HG02571 (cell line): ENCODE measurements around the gene SH3PXD2A.

Experiments used
- ATAC-seq: cut with Tn5 transposase; IDR thresholded peaks from one replicate; pipeline ENCODE4 v1.9.1; 2021; ENCODE audit warnings: mild to moderate bottlenecking, moderate library complexity; ENCODE audit not compliant: unreplicated experiment

Gene SH3PXD2A

DNA sequence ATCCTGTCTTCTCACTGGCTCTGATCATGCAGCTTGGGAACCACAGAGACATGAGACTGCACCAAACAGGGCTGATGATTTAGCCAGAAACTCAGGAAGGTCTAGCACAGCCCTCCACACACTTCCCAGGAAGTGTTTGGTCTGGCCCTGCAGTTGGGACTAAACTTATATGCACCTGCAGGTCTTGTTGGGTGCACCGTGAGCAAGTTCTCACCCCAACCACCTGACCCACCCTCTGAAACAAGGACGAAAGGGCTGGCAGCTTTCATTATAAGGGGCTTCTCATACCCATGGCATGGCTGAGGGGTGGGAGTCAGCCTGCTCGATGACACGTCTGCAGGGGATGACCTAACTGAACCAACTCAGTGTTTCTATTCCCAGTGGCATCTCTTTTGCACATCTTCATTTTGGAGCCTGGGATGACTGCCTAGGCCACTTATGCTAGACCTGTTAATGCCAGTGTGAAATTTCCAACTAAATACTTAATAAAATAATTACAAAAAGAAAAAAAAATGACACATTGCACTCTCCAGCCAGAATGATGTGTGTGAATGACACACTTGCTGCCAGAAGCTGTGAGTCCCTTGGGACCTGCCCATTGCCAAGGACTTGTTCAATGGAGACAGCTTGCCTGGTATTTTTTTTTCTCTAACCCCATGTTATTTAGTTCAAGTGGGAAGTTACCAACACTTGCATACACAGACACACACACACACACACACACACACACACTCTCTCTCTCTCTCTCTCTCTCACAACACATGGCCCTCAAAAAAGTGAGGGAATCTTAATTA lies 259.2 kb downstream of the SH3PXD2A start:
- ATAC-seq = no peak

DNA sequence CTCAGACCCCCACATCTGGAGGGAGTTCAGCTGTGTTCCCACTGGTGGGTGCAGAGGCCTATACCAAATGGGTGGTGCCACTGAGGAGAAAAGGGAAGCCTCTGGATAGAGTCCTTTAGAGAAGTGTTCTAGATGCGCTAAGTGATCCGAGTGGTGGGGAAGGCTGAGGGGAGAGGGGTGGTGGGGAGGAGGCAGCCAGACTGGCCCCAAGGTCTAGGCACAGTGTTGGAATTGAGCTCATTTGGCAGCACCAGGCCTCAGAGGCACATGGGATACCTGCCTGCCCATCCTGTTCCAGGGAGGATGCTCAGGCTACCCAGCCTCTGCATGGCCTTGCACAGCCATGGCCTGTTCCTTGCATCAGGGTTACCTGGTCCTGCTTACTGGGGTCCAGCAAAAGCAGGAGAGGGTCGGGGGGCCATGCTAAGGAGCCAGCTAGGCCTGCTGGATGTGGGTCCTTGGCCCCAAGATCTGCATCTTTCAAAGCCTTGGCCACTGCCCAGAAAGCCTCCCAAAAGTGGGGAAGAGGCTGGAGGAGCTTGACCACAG lies 262.3 kb downstream of the SH3PXD2A start:
- ATAC-seq = no peak

DNA sequence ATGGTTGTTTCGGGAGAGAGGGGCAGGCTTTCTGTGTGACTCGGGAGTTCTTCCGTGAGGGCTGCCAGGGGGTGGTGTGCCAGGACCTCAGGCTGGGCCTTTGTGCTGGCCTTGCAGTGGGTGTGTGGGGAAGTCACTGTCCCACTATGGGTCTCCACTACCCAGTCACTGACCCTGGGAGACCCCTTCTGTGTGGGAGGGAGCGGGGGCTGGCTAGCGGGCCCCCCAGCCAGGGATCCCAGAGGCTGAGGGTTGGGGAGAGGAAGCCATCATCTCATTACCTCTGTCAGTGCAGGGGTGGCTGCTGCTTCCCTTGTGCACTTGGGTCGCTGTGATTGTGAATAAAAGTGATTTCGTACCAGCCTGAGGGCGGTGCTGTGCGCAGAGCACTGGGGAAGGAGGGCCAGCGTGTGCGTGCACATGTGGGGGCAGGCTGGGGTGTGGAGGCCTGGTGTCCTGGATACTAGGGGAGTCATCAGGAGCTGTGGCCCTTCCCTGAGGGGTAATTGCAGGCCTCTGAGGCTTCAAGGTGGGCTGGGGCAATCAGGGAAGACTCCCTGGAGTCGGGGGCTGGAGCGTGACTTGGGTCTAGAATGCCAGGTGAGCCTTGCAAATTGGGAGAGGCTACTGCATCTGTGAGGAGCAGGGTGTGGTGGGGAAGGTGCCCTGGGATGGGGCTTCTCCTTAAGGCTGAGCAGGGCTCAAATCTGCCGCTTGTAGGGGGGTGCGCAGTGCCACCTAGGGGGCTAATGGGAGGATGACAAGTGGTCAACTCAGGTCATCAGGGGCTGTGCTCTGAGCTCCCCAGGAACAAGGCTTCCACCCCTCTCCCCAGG lies 263.0 kb downstream of the SH3PXD2A start:
- no peak for ATAC-seq

DNA sequence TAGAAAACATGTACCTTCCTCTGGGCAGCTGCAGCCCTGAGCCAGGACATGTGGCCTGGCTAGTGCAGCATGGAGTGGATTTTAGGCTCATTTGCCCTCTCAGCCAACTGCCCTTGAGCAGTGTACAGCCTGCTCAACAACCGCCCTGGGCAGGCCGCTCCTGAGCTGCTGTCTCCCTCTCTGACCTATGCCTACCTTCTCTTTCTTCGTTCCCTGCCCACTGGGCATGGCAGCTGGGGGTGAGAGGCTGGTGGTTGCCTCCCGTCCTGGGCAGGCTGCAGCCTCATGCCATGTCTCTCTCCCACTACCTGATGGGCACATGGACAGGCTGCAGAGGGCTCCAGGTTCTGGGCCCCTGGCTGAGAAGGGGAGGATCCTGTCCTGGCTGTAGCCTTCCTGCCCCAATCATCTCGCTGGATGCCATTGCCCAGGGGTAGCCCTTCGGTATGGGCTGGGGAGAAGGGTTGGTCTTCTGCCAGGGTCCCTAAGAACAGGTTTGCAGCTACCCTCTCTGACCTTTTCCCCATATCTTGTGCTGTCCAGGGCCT lies 264.6 kb downstream of the SH3PXD2A start:
- no peak for ATAC-seq

DNA sequence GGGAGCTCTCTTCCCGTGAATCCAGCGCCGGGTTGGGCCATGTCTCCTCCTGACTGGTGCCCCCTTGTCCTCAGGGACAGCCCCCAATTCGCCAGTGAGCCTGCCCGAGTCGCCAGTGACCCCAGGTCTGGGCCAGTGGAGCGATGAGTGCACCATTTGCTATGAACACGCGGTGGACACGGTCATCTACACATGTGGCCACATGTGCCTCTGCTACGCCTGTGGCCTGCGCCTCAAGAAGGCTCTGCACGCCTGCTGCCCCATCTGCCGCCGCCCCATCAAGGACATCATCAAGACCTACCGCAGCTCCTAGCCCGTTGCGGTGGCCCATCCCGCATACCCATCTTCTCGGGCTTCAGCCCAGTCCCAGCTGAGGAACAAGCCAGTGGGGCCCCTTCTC lies 265.3 kb downstream of the SH3PXD2A start:
- no peak for ATAC-seq

DNA sequence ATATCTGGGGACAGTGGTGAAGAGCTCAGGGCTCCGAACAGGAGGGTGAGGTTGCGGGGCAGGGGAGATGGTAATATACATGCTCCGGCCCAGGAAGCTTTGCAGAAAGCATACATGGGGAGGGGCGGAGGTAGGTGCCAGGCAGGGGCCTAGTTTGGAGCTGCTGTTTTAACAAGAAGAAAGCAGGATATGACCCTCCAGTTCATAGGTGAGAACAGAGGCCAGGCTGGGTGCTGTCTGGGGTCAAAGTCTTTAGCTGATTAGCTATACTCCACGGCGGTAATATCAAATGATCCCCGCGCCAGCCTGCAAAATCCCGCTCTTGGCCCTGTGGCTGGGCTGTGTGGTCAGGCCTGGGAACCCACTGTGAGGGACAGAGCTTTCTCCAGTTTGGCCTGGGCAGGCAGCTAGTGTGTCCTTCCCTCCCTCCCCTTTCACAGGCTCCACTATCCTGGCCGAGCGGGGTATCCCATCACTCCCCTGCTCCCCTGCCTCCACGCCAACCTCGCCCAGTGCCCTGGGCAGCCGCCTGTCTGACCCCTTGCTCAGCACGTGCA lies 266.2 kb downstream of the SH3PXD2A start:
- ATAC-seq = no peak

DNA sequence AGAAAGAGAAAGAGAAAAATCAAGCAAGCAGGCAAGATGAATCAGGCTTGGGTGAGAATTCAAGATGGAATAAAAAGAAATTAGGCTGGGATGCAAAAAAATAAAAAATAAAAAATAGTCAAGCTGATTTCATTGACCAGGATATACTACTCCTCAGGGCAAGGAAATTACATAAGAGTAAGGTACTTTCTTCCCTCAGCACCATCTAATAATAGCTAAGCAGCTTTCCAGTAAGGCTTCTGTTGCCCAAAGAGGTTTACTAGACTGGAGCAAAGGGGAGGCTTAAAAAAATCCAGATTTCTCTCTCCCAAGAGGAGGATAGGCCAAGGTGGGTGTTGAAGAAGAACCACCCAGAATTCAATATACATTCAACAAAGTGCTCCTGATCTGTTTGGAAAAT lies 268.3 kb downstream of the SH3PXD2A start:
- no peak for ATAC-seq

DNA sequence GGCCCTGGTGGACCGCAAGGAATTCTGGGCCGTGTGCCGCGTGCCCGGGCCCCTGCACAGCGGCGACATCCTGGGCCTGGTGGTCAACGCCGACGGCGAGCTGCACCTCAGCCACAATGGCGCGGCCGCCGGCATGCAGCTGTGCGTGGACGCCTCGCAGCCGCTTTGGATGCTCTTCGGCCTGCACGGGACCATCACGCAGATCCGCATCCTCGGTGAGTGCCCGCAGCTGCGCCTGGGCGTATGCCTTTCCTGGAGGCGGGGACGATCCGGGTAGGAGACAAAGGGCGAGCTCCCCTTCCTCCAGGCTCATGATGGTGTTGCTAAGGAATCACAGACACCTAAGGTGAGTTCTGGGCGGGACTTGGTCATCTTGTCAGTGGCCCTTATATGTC lies 270.4 kb downstream of the SH3PXD2A start:
- no peak for ATAC-seq

DNA sequence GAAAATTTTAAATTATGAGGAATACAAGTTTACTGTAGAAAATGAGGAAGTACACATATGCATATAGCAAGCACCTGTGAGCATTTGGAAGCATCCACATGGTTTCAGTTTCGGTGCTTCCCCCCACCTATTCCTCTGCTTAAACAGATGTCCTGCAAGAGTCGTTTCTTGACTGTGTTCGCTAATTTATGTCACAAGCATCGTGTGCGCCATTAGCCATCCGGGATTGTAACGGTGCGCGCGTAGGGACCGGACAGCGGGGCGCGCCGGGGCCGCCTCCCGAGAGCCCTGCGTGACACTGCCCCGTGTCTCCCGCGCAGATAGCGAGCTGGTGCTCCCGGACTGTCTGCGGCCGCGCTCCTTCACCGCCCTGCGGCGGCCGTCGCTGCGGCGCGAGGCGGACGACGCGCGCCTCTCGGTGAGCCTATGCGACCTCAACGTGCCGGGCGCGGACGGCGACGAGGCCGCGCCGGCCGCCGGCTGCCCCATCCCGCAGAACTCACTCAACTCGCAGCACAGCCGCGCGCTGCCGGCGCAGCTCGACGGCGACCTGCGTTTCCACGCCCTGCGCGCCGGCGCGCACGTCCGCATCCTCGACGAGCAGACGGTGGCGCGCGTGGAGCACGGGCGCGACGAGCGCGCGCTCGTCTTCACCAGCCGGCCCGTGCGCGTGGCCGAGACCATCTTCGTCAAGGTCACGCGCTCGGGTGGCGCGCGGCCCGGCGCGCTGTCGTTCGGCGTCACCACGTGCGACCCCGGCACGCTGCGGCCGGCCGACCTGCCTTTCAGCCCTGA lies 271.0 kb downstream of the SH3PXD2A start:
- ATAC-seq = no peak

DNA sequence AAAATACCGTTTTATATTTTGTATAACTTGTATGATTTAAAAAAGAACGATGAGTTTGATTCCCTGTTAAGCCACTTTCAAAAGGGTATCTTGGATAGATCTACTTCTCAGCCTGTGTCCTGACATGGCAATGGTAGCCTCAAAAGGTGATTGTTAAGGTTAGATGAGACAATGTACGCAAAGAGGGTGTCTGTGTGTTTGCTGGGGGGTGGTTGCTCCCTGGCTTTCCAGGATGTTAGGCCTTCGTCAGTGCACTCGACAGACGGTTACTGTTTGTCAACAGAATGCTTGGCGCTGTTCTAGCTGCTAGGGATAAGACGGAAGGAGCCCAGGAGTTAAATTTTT lies 271.5 kb downstream of the SH3PXD2A start:
- ATAC-seq = no peak

DNA sequence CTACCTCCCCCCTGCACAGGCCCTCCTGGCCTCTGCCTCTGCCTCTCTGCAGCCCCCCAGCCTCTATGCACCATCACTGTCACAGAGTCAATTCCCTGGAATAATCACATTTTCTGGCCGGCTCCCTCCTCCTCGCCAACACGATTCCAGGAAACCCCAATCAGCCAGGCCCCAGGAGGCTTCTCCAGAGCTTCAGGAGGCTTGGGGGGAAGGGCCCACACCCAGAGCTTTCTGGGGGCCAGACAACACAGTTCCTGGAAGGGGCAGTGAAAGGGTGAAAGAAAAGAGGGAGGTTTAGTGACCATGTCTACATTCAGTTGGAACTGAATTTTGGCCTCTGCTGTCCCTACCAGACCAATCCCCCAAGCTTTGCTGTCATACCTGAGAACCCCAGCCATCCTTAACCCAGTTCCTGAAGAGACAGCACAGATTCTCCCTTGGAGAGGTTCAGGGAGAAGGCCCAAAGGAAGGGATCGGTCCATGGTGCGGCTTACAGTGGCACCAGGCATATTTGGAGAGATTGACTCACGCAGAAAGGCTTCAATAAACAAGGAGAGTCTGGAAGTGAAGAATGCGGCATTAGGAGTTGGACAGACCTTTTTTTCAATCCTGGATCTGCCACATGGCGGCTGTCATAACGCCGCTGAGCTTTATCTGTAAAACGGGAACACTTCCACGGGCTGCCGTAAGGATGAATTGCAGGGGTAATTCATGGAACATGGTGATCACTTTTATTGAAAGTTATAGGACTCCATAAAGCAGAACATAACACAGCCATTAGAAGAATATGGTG lies 272.8 kb downstream of the SH3PXD2A start:
- ATAC-seq = no peak

DNA sequence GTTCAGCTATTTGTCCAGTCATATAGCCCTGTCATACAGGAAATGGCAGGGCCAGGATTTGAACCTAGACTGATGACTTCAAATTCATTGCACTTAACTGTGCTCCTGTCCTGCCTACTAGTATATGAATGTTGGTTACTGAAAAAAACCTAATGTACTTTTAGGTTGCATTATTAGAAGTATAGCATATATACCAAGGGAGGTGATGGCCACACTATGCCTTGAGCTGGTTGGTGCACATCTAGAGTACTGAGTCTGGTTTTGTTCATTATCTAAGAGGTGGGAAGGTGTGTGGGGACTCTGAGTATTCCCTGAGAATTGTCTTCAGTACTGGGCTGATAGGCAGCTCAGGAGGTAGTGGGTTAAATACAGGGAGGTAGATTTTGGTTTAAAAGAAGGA lies 273.9 kb downstream of the SH3PXD2A start:
- no peak for ATAC-seq

DNA sequence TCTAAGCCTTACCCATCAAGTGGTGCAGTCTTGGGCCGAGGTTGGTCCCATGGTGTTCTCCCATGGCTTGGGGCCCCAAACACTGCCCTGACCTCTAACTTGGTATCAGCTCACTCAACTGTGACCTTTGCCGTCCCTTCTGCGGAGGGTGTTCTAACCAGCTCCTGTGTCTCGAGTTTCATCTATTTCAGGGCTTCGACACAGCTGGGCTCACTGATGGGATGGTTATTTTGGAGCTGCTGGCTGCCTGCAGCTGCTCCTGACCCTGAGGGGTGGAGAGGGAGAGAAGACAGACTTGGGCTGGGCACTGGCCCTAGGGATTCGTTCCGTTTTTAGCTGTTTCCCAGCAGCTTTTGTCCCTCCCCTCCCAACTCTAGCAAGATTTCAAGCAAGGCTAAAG lies 274.9 kb downstream of the SH3PXD2A start:
- ATAC-seq = no peak

DNA sequence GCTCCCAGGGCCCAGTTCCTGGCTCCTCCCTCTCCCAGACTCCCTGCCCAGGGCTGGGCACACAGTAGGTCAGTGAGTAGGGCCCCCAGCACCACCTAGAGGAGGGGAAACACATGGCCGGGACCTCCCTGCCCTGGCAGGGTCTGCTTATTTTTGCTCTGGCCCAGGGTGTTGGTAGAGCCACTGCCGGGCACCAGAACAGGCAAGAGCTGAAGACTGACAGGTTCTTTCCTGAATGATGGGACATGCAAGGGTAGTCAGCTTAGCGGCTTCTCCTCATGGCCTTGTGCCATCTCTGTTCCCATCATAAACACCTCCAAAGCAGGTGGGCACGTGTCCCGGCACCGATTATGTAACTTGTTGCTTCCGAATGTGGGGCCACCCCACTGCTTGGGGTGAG lies 275.4 kb downstream of the SH3PXD2A start:
- no peak for ATAC-seq

DNA sequence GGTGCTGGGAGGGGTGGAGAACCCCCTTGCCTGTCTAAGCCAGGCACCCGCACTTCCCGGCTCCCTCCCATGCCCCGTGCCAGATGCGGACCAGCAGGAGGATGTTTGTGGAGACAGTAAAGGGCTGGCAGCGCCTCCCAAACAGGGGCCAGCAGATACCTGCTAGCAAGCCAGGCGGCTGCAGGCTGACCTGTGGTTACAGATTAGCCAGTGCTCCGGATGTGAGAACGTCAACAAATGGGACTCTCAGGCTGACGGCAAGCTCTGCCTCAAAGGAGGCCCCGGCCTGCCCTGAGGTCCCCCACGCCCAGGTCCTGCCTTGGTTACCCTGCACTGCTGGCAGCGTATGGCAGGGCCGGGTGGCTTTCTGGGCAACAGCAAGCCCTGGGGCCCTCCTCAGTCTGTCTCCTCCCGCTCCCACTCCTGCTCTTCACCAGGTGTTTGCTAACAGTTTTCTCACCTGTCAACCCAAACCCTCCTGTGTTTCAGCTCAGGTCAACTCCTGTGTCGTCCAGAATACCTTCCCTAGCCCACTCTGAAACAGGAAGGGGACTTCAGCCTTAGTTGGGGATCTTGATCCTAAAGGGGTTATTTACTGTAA lies 276.5 kb downstream of the SH3PXD2A start:
- no peak for ATAC-seq

DNA sequence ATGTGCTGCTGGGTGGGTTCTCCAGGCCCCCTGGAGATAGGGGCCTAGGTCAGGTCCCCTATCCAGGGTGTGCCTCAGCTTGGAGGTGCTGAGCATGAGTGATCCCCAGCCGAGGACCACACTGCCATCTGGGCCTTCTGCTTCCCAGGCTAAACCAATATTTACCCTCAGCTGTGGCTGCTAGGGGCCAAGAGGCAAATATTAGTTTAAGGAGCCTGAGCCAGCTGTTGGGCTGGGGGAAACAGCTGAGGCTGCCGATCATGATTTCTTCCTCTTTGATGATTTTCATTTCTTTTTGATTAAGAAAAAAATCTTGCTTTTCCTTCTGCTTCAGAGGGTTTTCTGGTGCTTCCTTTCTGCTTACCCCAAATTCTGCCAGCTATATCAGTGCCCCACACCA lies 278.5 kb downstream of the SH3PXD2A start:
- no peak for ATAC-seq

DNA sequence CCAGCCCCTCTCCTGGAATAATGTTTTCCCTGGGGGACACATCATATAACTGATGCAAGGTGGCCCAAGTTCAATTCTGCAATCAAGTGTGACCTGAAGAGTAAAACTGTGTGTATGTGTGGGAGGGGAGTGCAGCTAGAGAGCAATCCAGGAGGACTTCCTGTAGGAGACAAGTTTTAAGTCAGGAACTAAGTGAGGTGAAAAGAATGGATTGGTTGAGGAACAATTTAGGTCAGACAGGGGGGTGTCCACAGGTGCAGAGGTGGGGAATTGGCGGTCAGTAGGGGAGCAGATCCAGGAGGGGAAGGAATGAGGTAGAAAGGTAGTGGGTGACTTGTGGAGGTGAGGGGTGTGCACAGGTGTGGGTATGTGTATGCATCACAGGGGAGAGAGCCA lies 279.3 kb downstream of the SH3PXD2A start:
- no peak for ATAC-seq

DNA sequence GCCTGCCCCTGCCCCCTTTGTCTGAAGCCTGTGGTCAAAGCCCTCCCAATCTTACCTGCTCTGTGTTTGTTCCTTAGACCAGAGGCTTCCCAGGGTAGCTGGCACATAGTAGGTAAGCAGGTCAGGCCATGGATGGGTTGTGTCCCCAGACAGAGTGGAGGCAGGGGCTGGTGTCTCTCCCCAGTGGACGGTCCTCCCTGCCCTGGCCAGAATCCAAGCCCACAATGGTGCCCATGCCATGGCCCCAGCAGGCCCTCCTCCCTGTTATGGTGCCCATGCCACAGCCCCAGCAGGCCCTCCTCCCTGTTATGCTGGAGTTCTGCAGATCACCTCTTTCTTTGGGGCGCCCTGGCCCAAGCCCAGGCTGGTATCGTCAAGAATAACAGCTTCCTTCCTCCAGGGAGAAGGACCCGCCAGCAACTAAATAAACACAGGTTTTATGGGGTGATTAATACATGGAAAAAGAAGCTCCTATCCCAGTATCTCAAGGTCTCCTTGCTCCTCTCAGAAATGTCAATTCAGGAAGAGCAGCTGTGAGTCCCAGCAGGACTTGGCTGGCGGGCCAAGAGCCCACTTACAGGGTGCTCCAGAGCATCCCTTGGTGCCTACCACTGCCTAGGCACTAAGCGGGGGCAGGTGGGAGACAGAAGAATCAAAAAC lies 279.8 kb downstream of the SH3PXD2A start:
- ATAC-seq = no peak
